IPS-11a (cell line): Measurements from ENCODE around the gene C1orf74.

Experiments used
- H3K4me3 ChIP-seq: one replicate; pipeline ENCODE4 v1.5.1; 2013; ENCODE audit warnings: low read depth, low read length, control low read depth

C1orf74 gene

DNA sequence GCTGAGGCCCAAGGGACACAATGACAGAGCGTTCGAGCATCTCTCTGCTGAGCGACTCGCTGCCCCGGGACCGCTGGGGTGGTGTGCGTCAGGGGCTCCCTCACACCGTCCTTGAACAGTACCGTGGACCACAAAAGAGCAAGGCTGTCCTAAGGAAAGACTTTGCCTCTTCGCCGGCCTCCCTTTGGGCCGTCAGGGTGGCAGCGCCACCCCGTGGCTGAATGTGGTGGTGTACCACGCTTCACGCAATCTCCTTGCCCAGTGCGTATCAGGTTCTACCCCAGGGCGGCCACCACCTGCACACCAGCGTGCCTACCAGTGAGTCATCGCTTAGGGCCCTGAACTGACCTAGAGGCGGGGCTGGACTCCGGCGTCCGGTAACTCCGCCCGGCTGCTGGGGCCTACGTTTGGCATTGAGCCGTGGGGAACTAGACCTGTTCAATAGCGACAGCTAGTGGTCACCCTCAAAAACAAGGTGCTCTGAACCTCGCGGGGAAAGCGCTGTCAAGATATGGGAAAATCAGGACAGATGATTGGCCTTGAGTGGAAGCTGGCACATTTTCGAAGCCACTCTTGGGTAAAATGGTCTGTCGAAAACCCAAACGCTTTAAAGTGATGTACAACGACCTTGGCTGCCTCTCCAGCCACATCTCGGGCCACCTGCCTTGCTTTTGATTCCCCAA lies 36.6 kb downstream of the C1orf74 start:
- H3K4me3 ChIP-seq = no peak overlapping the region

DNA sequence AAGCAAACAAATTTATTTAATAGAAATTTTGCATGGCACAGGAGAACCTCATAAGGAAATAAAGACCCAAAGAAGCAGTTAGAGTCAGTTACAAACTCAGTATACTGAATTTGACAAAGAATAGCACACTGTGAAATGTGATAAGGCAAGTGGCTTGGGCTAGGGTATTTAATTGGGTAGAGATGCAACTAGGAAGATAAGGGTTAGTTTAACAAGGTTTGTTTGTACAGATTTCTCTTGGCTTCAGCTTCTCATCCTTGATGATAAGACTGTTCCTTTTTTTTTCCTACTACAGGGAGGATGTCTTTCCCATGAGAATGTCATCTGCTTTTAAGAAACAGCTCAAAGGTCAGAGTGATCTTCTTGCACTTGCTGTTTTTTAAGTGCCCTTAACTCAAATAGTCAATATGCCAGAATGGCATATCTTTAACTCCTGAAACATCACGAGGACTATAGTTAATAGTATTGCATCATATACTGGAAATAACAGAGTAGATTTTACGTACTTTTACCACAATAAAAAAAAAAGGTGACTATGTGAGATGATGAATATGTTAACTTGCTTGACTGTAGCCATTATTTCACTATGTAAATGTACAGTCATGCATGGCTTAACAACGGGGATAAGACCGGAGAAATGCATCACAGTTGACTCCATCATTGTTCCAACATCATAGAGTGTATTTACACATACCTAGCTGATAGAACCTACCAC lies 37.8 kb downstream of the C1orf74 start:
- no peak overlapping the region for H3K4me3 ChIP-seq

DNA sequence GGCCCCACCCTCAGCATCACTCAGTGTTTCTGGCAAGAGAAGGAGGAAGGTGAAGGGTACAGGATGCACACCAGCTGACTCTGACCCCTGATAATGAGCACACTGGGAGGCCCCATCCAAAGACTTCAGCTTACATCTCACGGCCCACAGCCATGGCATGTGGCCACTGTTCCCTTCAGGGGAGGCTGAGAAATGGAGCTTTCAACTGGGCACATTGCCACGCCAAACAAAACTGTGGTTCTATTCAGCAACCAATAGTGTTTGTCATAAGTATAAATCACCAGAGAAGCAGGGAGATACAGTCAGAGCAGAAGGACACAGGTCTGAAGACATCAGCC lies 41.2 kb downstream of the C1orf74 start:
- no peak overlapping the region for H3K4me3 ChIP-seq

DNA sequence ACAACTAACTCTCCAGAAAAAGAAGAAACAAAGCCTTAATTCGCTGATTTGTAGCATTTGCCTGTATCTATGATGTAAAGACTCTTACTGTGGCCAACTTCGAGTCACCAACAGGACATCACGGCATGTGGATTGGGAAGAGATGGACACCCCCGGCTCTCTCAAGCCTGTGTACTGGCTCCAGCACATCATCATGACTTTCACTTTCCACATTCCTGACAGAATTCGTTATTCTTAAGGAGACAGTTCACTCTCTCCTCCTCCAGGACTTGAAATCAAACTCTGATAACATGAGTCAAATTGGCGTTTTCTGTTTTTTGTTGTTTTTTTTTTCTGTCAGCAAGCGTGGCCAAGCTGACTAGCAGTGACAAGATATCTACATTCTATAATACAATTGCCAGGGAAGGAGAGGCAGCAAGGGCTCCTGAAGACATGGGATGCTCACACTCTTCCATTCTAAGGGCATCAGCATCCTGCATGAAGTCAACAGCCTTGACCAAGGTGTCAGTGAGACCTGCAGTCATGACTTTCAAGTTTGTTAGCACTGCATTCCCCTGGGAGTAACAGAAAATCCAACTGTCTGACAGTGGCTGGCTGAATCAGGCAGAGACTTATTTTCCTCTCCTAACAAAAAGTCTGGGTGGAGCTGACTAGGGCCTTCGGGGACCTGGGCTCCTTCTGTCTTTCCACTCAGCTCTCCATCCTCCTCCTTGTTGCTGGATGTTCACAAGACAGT lies 41.8 kb downstream of the C1orf74 start:
- H3K4me3 ChIP-seq = no peak overlapping the region

DNA sequence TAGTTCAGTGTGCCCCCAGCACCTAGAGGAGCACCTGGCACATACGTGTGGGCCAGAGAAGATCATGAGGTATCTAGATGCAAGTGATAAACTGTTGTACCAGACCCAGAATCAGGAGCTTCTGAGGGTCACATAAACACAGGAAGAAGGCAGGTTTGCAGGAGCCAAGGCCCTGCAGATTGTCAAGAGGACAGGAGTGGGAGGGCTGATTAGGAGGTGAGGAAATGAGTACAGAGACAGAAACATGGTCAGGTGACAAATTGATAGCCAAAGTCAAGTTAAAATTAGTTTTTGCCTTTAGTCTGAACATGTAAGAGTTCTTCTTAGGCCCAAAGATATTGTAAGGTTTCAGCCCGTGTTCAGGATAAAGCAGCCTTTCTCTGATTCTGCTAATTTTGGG lies 42.5 kb downstream of the C1orf74 start:
- H3K4me3 ChIP-seq = no peak overlapping the region

DNA sequence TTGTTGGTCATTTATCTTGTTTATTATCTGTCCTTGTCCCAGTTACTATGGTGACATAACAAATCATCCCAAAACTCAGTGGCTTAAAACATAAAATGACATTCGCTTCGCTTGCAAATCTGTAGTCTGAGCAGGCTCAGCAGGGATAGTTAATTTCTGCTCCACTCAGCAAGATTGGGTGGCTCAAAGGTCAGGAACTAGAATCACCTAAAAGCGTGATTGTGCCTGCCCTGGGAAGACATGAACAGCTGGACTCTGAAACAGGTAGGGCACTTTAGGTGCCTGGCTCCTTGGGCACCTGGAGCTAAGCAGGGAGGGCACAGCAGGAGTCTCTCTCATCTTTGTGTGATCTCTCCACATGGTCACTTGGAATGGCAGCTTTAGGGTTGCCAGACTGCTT lies 43.2 kb downstream of the C1orf74 start:
- H3K4me3 ChIP-seq = no peak overlapping the region

DNA sequence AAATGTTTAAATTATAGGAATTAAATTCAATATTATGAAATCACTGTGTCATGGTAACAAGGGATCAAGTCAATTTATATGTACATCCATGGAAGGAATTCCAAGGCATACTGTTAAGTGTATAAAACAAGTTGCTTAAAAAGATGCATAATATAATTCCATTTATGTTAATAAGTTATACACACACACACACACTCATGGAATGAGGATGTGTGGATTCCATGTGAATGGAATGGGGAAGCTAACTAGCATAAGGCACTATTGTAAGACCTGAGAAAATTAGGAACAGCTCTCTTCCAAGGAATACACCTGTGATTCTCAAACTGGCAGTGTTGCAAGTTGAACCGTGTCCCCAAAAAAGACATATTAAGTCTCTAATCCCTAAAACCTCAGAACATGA lies 46.1 kb downstream of the C1orf74 start:
- H3K4me3 ChIP-seq = no peak overlapping the region

DNA sequence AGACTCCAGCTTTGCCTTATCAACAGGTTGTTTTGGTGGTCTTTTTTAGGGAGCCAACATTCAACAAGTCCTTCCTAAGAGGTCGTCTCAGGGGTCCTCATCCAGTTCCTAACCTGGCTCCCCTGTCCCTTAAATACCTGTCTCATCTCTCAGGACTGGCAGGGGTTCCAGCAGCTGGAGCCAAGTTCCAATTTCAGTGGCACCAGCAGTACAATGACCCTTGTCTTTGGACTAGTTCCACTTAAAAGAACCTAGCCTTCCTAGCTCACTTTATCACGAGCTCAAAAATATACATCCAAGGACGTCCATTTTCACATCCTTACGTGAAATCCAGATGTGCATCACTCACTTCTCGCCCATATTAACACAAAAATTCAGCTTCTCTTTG lies 47.2 kb downstream of the C1orf74 start:
- H3K4me3 ChIP-seq = no peak overlapping the region

DNA sequence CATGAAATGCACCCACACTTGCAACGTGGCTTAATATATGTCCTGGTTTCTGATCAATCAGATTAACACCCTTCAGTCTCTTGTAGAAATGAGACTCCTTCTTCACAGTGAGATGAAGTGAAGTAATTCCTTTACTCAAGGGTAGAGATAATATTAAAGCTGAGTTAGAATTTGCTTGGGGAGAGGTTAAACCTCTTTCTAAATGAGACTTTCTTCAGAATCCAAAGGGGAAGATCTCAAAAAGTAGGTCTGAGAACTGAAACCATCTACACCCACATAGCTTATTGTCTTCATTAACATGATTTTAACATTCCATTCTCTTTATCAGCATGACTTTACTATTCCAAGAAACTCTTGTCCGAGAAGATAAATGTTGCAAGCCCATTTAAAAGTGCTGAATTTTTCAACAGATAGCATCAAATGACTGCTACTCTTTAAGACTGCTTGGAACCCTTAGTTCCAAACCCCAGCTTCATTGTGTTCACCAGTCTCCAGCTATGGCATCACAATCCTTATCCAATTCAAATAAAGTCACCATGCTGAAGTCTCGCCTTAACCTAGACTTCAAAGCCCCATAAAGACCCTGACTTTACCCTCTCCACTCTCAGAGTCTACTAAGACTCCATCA lies 47.8 kb downstream of the C1orf74 start:
- no peak overlapping the region for H3K4me3 ChIP-seq

DNA sequence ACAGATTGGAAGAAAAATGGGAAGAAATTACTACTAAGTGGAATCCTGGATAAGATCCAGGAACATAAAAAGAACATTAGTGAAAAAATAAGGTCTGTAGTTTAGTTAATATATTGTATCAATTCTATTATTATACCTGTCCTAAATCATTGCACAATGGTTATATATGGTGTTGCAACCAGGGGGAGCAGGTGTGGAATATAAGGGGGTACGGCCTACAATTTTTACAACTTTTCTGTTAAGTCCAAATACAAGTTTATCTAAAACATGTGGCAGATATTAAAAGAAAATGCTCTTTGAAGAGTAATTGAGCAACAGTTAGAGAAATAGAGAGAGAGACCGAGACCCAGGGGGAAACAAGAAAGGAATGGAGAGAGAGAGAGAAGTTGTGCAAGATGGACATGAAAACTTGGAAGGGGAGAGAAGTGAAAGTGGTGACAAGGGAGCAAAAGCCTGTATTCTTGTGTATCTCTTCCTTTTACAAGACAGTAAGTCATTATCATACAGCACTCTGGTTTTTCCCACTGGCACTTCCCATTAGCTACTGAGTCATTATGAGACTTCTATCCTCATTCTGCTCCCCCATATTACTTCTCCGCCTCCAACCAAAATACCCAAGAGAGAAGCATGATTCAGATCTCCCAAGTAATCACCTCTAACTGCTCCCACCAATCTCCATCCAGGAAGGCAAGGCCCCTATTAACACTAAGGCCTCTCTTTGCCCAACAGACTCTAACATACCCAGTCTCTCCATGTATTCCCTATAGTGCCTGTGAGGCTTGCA lies 50.8 kb downstream of the C1orf74 start:
- no peak overlapping the region for H3K4me3 ChIP-seq

DNA sequence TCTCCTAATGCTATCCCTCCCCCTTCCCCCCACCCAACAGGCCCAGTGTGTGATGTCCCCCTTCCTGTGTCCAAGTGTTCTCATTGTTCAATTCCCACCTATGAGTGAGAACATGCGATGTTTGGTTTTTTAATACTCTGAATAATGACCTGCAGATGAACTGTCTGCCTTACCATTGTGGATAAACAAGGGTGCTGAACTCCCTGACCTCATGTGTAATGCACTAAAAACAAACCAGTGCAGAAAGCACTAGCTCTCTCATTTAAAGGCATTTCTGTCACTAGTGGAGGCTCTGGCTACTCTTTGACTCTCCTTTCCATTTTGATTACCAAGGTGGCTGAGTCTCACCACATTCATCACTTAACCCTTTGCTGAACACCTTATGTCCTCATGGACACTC lies 51.6 kb downstream of the C1orf74 start:
- H3K4me3 ChIP-seq = no peak overlapping the region

DNA sequence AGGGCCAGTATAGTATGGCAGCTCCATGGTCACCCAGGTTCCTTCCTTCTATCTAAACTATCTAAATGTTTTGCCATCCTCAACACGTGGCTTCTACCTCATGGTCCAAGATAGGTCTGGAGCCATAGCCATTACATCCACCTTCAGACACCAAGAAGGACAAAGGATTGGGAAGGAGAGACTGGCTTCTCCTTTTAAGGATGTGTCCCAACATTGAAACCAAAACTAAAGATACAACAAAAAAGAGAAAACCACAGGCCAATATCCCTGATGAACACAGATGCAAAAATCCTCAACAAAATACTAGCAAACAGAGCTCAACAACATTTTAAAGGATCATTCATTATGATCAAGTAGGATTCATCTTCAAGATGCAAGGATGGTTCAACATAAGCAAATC lies 54.9 kb downstream of the C1orf74 start:
- no peak overlapping the region for H3K4me3 ChIP-seq
